Dermis blood vessel endothelial cell (primary cell): ENCODE results near the gene GOLPH3. TPM values are rescaled to one million over a fixed set of nuclear protein-coding genes. Genes with fewer than 3 reads are reported as not detected.
"Not testable (repeated sequence)": the region's sequence is repeated elsewhere in the genome, so short reads cannot be mapped to it uniquely, and the experiment has no call there.

Experiments used
- DNase-seq: peaks from one replicate; pipeline ENCODE4 v3.0.0; 2010
- total RNA-seq: library from RNA; depleted of rRNA; stranded (reverse); fragments of >200 nt; gene quantifications from 2 replicates; pipeline ENCODE4 v1.2.3, GENCODE V29; 2014

Gene GOLPH3
- total RNA-seq, 1 donor from 2014 or later = 65.9 TPM

- DNase-seq = peak; percentile 94
These were observed 75.8 kb downstream of the GOLPH3 start for GRCh38 chr5:32098291-32098690.

GRCh38 chr5:32096891-32097595 lies 77.1 kb downstream of the GOLPH3 start:
- peak; percentile 17 for DNase-seq

GRCh38 chr5:32095261-32095671 lies 78.9 kb downstream of the GOLPH3 start:
- no peak for DNase-seq

- no peak for DNase-seq
These were observed 79.4 kb downstream of the GOLPH3 start for GRCh38 chr5:32094691-32095090.

GRCh38 chr5:32092938-32093812 lies 80.9 kb downstream of the GOLPH3 start:
- peak; percentile 90 for DNase-seq

GRCh38 chr5:32090755-32091128 lies 83.4 kb downstream of the GOLPH3 start:
- no peak for DNase-seq

- no peak for DNase-seq
These were observed 83.9 kb downstream of the GOLPH3 start for GRCh38 chr5:32090026-32090754.

- no peak for DNase-seq
These were observed 84.7 kb downstream of the GOLPH3 start for GRCh38 chr5:32089146-32090000.

GRCh38 chr5:32088214-32088613 lies 85.9 kb downstream of the GOLPH3 start:
- DNase-seq = no peak

- no peak for DNase-seq
These were observed 86.7 kb downstream of the GOLPH3 start for GRCh38 chr5:32087086-32088082.

- no peak for DNase-seq
These were observed 90.1 kb downstream of the GOLPH3 start for GRCh38 chr5:32083981-32084430.

GRCh38 chr5:32082701-32083100 lies 91.4 kb downstream of the GOLPH3 start:
- no peak for DNase-seq

- not testable (repeated sequence) for DNase-seq
These were observed 93.6 kb downstream of the GOLPH3 start for GRCh38 chr5:32080565-32080964.

GRCh38 chr5:32078855-32079254 lies 95.3 kb downstream of the GOLPH3 start:
- DNase-seq = not testable (repeated sequence)

GRCh38 chr5:32076699-32077695 lies 97.1 kb downstream of the GOLPH3 start:
- DNase-seq = peak; percentile 78
